Thoracic aorta (tissue), 2 donors: ENCODE measurements around the gene PHLDB2. TPM values are rescaled to one million over a fixed set of nuclear protein-coding genes. Genes with fewer than 3 reads are reported as not detected.

Experiments used
- ATAC-seq: fragments of 150-250 bp; one replicate; pipeline ENCODE4 v1.8.0; 2017; ENCODE audit warnings: low read depth; ENCODE audit not compliant: insufficient number of reproducible peaks, low FRiP score
- DNase-seq: peaks from one replicate; pipeline ENCODE4 v3.0.0-alpha.2; 2020; ENCODE audit warnings: low spot score
- H3K27ac ChIP-seq, 2 donors: fragments of 200-600 bp; sonication (generic); 1 replicate in 1 of 2; 2 replicates in 1 of 2; pipeline ENCODE4 v1.5.1; 2016; ENCODE audit warnings: mild to moderate bottlenecking in 2 of 2, moderate library complexity in 2 of 2
- H3K27me3 ChIP-seq: fragments of 200-600 bp; sonication (generic); replicated peaks from 2 replicates; pipeline ENCODE4 v1.6.0; 2016; ENCODE audit warnings: mild to moderate bottlenecking; ENCODE audit not compliant: insufficient read depth
- H3K36me3 ChIP-seq: fragments of 200-600 bp; sonication (generic); one replicate; pipeline ENCODE4 v1.5.1; 2016
- H3K4me1 ChIP-seq, 2 donors: fragments of 200-600 bp; sonication (generic); 1 replicate in 1 of 2; 2 replicates in 1 of 2; pipeline versions ENCODE4 v1.5.1 to v1.6.0; 2016; ENCODE audit warnings: low read depth in 2 of 2, mild to moderate bottlenecking in 1 of 2; ENCODE audit not compliant: control insufficient read depth in 1 of 2
- H3K4me3 ChIP-seq: fragments of 200-600 bp; sonication (generic); 2 replicates; pipeline ENCODE4 v1.5.1; 2016; ENCODE audit warnings: mild to moderate bottlenecking
- H3K9me3 ChIP-seq: fragments of 200-600 bp; sonication (generic); 2 replicates; pipeline ENCODE4 v1.5.1; 2016
- CTCF ChIP-seq: fragments of 200-600 bp; sonication (generic); IDR thresholded peaks from one replicate; pipeline ENCODE4 v1.5.1; 2019; ENCODE audit warnings: antibody characterized with exemption
- total RNA-seq, 2 donors: library from RNA; depleted of rRNA; stranded (reverse); fragments of >200 nt; gene quantifications; one replicate each; pipeline versions ENCODE4 v1.1.0 to v1.2.3, GENCODE V29; 2016

The PHLDB2 gene
- total RNA-seq, 2 donors from 2014 or later, result 99.0 to 140 TPM

GRCh38 chr3:111885578-111885977 is 26.5 kb downstream of the PHLDB2 start:
- Histone ChIP-seq H3K9me3 (no peaks in the 10 kb centered on the region), H3K36me3 (peaks cover 8% of the 10 kb centered on the region), H3K27ac (no peak overlapping the region), H3K4me1 (peaks cover 10 to 32% of the 10 kb centered on the region in 2 donors), H3K4me3 (no peak overlapping the region), H3K27me3 (no peaks in the 10 kb centered on the region)
- ATAC-seq (no peak), DNase-seq (no peak)
- no peak for TF ChIP-seq CTCF

DNA sequence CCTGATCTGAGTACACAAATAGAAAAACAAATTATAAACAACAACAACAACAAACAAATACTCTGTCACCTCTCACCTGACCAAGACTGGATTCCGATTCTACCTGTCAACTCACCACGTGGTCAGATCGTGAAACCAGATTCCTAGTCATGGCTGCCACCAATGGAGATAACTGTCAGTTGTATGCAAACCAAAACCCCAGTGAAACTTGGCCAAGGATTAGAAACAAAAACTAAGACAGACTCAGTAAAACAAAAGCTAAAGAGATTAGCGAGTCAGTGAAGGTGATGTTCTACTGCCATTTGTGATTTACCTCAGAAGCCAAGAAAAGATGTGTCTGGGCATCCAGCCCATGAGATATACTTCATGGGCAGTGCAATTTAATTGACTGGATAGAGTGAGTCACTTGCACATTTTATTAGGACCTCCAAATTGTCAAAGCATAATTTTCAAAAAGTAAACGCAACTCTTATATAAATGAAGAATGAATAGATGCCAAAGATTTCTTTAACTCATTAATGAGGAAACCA is 31.1 kb downstream of the PHLDB2 start:
- ATAC-seq (no peak), DNase-seq (no peak)
- no peaks in the 10 kb centered on the region for H3K9me3 ChIP-seq
- no peak overlapping the region for H3K27ac ChIP-seq
- H3K27me3 ChIP-seq, result no peaks in the 10 kb centered on the region
- H3K36me3 ChIP-seq, result peaks cover 2% of the 10 kb centered on the region
- no peak overlapping the region for H3K4me3 ChIP-seq
- peaks cover 0 to 25% of the 10 kb centered on the region in 2 donors for H3K4me1 ChIP-seq
- TF ChIP-seq CTCF, result no peak

- Histone ChIP-seq H3K9me3 (no peaks in the 10 kb centered on the region), H3K4me1 (peaks cover 0 to 16% of the 10 kb centered on the region in 2 donors), H3K36me3 (no peaks in the 10 kb centered on the region), H3K27ac (no peak overlapping the region), H3K4me3 (no peak overlapping the region), H3K27me3 (no peaks in the 10 kb centered on the region)
- no peak for ATAC-seq
- no peak for DNase-seq
- no peak for TF ChIP-seq CTCF
Observed at GRCh38 chr3:111892070-111892469, 33.0 kb downstream of the PHLDB2 start.

- Histone ChIP-seq H3K27me3 (no peaks in the 10 kb centered on the region), H3K27ac (no peak overlapping the region), H3K4me3 (no peak overlapping the region), H3K36me3 (no peaks in the 10 kb centered on the region), H3K9me3 (no peaks in the 10 kb centered on the region), H3K4me1 (peaks cover 0 to 7% of the 10 kb centered on the region in 2 donors)
- TF ChIP-seq CTCF, result no peak
- no peak for DNase-seq
- ATAC-seq, result no peak
Observed at GRCh38 chr3:111895071-111895470, 36.0 kb downstream of the PHLDB2 start.

DNA sequence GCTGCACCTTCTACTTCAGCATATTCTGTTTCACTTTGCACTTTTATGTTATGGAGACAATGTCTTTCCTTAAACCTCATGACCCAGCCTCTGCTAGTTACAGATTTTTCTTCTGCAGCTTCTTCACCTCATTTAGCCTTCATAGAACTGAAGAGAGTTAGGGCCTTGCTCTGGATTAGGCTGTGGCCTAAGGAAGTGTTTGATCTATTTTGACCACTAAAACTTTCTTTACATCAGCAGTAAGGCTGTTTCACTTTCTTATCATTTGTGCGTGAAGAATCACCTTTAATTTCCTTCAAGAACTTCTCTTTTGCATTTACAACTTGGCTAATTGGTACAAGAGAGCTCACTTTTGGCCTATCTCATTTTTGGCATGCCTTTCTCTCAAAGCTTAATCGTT is 40.9 kb downstream of the PHLDB2 start:
- Histone ChIP-seq H3K36me3 (no peaks in the 10 kb centered on the region), H3K9me3 (no peaks in the 10 kb centered on the region), H3K27ac (no peak overlapping the region), H3K27me3 (no peaks in the 10 kb centered on the region), H3K4me3 (no peak overlapping the region), H3K4me1 (peaks cover 10 to 15% of the 10 kb centered on the region in 2 donors)
- ATAC-seq (no peak), DNase-seq (no peak)
- TF ChIP-seq CTCF, result no peak
